HepG2 (cell line): ENCODE results near the gene TMEM187. TPM values are rescaled to one million over a fixed set of nuclear protein-coding genes. Genes with fewer than 3 reads are reported as not detected.

ENCODE experiments used
- AHR ChIP-seq: IDR thresholded peaks from 2 replicates; pipeline ENCODE4 v1.6.1; 2018; ENCODE audit warnings: missing genetic modification reagents, missing compliant biosample characterization
- ATF1 ChIP-seq: IDR thresholded peaks from 2 replicates; pipeline ENCODE4 v1.6.1; 2016; ENCODE audit warnings: mild to moderate bottlenecking, control low read depth
- ATF7-NPFF ChIP-seq: sonication (generic); formaldehyde crosslinking; IDR thresholded peaks from 2 replicates; pipeline ENCODE4 v1.8.1; 2023; ENCODE audit warnings: mild to moderate bottlenecking, low read depth, missing genetic modification reagents, moderate library complexity
- CENPT ChIP-seq: sonication (generic); formaldehyde crosslinking; IDR thresholded peaks from 2 replicates; pipeline ENCODE4 v1.8.0; 2022; ENCODE audit warnings: low read depth, mild to moderate bottlenecking, moderate library complexity, missing genetic modification reagents
- ETV5 ChIP-seq: IDR thresholded peaks from 2 replicates; pipeline ENCODE4 v1.6.1; 2018; ENCODE audit warnings: missing biosample characterization, missing genetic modification reagents, inconsistent platforms, borderline replicate concordance
- FOXK1 ChIP-seq: sonication (generic); formaldehyde crosslinking; IDR thresholded peaks from 2 replicates; pipeline ENCODE4 v1.4.0; 2020; ENCODE audit warnings: low read depth, missing genetic modification reagents, borderline replicate concordance
- JUND ChIP-seq: sonication (generic); formaldehyde crosslinking; IDR thresholded peaks from 2 replicates; pipeline ENCODE4 v1.8.0; 2022; ENCODE audit warnings: mild to moderate bottlenecking, missing genetic modification reagents
- MXD4 ChIP-seq: IDR thresholded peaks from 2 replicates; pipeline ENCODE4 v1.6.1; 2016; ENCODE audit warnings: mild to moderate bottlenecking, missing biosample characterization, missing genetic modification reagents
- NFIC ChIP-seq: IDR thresholded peaks from 2 replicates; pipeline ENCODE4 v1.6.1; 2012; ENCODE audit warnings: mild to moderate bottlenecking, low read length, inconsistent platforms
- NPAS2 ChIP-seq: sonication (generic); formaldehyde crosslinking; IDR thresholded peaks from 2 replicates; pipeline ENCODE4 v1.8.0; 2022; ENCODE audit warnings: mild to moderate bottlenecking, missing genetic modification reagents, borderline replicate concordance
- ONECUT2 ChIP-seq: sonication (generic); formaldehyde crosslinking; IDR thresholded peaks from 2 replicates; pipeline ENCODE4 v1.4.0; 2020; ENCODE audit warnings: missing genetic modification reagents
- PLRG1 ChIP-seq: fragments of 450-650 bp; conservative IDR thresholded peaks from 2 replicates; pipeline ENCODE4 v1.6.1; 2016
- REXO4 ChIP-seq: sonication (generic); formaldehyde crosslinking; IDR thresholded peaks from 2 replicates; pipeline ENCODE4 v1.8.0; 2022; ENCODE audit warnings: missing genetic modification reagents, mild to moderate bottlenecking, borderline replicate concordance
- SAFB2 ChIP-seq: sonication (generic); formaldehyde crosslinking; IDR thresholded peaks from 2 replicates; pipeline ENCODE4 v1.5.1; 2020; ENCODE audit warnings: missing genetic modification reagents, low read depth, mild to moderate bottlenecking, borderline replicate concordance
- SOX6 ChIP-seq, 2 experiments: fragments of 450-650 bp in 1 of 2; sonication (generic) in 1 of 2; formaldehyde crosslinking in 1 of 2; IDR thresholded peaks; 2 replicates each; pipeline versions ENCODE4 v1.4.0 to v1.6.1; 2017 to 2020; ENCODE audit warnings: antibody characterized with exemption in 1 of 2, mild to moderate bottlenecking in 1 of 2, missing genetic modification reagents in 1 of 2
- XBP1 ChIP-seq: sonication (generic); formaldehyde crosslinking; IDR thresholded peaks from 2 replicates; pipeline ENCODE4 v1.5.0; 2020; ENCODE audit warnings: missing genetic modification reagents
- ZNF180 ChIP-seq: sonication (generic); formaldehyde crosslinking; IDR thresholded peaks from 2 replicates; pipeline ENCODE4 v1.4.0; 2020; ENCODE audit warnings: low read depth, missing genetic modification reagents, borderline replicate concordance
- ZNF24 ChIP-seq: fragments of 450-650 bp; IDR thresholded peaks from 2 replicates; pipeline ENCODE4 v1.6.1; 2017; ENCODE audit warnings: antibody characterized with exemption, mild to moderate bottlenecking
- ZNF530 ChIP-seq: sonication (generic); formaldehyde crosslinking; IDR thresholded peaks from 2 replicates; pipeline ENCODE4 v1.5.0; 2020; ENCODE audit warnings: low read depth, mild to moderate bottlenecking, missing genetic modification reagents
- ZNF652 ChIP-seq: IDR thresholded peaks from 2 replicates; pipeline ENCODE4 v1.6.1; 2016; ENCODE audit warnings: low read depth, borderline replicate concordance
- ZNF660 ChIP-seq: sonication (generic); formaldehyde crosslinking; IDR thresholded peaks from 2 replicates; pipeline ENCODE4 v1.5.1; 2020; ENCODE audit warnings: mild to moderate bottlenecking, low read depth, missing genetic modification reagents, borderline replicate concordance
- polyA plus RNA-seq, 8 experiments: library from polyadenylated mRNA; depleted of rRNA in 3 of 8; stranded (reverse) in 7 of 8; unstranded in 1 of 8; fragments of >200 nt; fragmentation: Illumina TruSeq in 4 of 8; extraction: Trizol in 4 of 8; gene quantifications; 2 replicates each; pipeline versions ENCODE4 v1.2.1 to v1.2.3, GENCODE V29; 2011 to 2016; ENCODE audit warnings: low read depth in 4 of 8, missing spikeins in 1 of 8, mixed read lengths in 1 of 8; ENCODE audit not compliant: insufficient read depth in 1 of 8
- total RNA-seq, 5 experiments: library from RNA; depleted of rRNA; stranded (reverse); fragments of >200 nt; fragmentation: Illumina TruSeq; extraction: Trizol; gene quantifications; 2 replicates each; pipeline ENCODE4 v1.2.3, GENCODE V29; 2016; ENCODE audit warnings: low read depth in 1 of 5
- TF ChIP-seq, protein P1 (sequence below): IDR thresholded peaks from 2 replicates; pipeline ENCODE4 v1.6.1; 2016; ENCODE audit warnings: missing genetic modification reagents, missing compliant biosample characterization
- TF ChIP-seq, protein P2 (sequence below): sonication (generic); formaldehyde crosslinking; conservative IDR thresholded peaks from 2 replicates; pipeline ENCODE4 v1.4.0; 2020; ENCODE audit warnings: missing genetic modification reagents
- TF ChIP-seq, protein P3 (sequence below): sonication (generic); formaldehyde crosslinking; IDR thresholded peaks from 2 replicates; pipeline ENCODE4 v1.4.0; 2020; ENCODE audit warnings: missing genetic modification reagents
- TF ChIP-seq, protein P4 (sequence below): sonication (generic); formaldehyde crosslinking; IDR thresholded peaks from 2 replicates; pipeline ENCODE4 v1.8.1; 2022; ENCODE audit warnings: low read depth, mild to moderate bottlenecking, missing genetic modification reagents

Gene TMEM187
- total and polyA plus RNA-seq, 2 of the 13 experiments (the other 11 are each of a cell fraction or from before 2014, with no cell fraction given), result 2.2 to 6.2 TPM

DNA sequence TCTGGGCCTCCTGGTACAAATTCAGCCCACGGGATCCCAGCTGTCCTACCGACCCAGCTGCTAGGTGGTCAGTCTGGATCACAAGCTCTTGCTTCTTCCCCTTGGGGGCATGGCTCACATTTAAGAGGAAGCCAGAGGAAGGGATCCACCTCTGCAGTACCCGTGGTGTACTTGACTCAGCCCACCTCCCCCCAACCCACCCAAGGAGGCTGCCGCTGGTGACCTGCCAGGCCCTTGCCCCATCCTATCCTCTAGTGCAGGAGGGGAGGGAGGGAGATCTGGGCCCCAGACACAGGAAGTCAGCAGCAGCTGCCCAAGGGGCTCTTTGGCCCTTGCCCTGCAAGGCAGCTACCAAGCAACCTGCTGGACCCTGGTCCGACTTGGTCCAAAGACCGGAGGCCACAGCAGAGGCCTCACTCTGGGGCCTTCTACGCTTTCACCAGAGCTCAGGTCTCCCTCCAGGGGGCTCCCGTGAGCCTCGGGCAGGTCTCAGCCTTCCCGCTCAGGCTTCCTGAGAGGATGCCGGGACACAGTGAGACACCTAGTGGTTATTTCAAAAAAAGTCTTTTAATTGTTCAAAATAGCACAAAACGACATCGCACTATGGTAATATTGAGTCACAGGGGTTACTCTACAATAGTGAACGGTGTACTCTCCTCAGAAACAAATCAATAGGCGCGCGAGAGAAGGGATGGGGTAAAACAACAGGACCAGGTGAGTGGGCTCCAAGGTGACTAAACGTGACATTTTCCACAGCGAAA lies 25.4 kb upstream of the TMEM187 start (continued):
- TF ChIP-seq ONECUT2 (CRISPR knock-in tag) (no peak), MXD4 (CRISPR knock-in tag) (no peak), SAFB2 (CRISPR knock-in tag) (no peak), ZNF660 (CRISPR knock-in tag) (no peak), ATF7-NPFF (no peak), NPAS2 (CRISPR knock-in tag) (no peak), FOXK1 (no peak), PLRG1 (no peak), ATF1 (CRISPR knock-in tag) (no peak), ZNF530 (CRISPR knock-in tag) (no peak), ZNF24 (no peak), SOX6 (IDR thresholded peaks at IDR 0.05) (no peak), SOX6 (CRISPR knock-in tag; IDR thresholded peaks at IDR 0.05) (peak; percentile 34; the same call in 1 of the 2 replicates), ZNF652 (CRISPR knock-in tag) (no peak), ETV5 (CRISPR knock-in tag) (peak; percentile 67), CENPT (CRISPR knock-in tag) (no peak), REXO4 (no peak), ZNF180 (CRISPR knock-in tag) (no peak), AHR (no peak), XBP1 (CRISPR knock-in tag) (no peak), JUND (no peak), NFIC (no peak)
- TF ChIP-seq, protein P1, sequence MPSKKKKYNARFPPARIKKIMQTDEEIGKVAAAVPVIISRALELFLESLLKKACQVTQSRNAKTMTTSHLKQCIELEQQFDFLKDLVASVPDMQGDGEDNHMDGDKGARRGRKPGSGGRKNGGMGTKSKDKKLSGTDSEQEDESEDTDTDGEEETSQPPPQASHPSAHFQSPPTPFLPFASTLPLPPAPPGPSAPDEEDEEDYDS, result no peak
- TF ChIP-seq, protein P2, sequence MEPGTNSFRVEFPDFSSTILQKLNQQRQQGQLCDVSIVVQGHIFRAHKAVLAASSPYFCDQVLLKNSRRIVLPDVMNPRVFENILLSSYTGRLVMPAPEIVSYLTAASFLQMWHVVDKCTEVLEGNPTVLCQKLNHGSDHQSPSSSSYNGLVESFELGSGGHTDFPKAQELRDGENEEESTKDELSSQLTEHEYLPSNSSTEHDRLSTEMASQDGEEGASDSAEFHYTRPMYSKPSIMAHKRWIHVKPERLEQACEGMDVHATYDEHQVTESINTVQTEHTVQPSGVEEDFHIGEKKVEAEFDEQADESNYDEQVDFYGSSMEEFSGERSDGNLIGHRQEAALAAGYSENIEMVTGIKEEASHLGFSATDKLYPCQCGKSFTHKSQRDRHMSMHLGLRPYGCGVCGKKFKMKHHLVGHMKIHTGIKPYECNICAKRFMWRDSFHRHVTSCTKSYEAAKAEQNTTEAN (CRISPR knock-in tag), result peak; percentile 62; the same call in 1 of the 2 replicates
- TF ChIP-seq, protein P3, sequence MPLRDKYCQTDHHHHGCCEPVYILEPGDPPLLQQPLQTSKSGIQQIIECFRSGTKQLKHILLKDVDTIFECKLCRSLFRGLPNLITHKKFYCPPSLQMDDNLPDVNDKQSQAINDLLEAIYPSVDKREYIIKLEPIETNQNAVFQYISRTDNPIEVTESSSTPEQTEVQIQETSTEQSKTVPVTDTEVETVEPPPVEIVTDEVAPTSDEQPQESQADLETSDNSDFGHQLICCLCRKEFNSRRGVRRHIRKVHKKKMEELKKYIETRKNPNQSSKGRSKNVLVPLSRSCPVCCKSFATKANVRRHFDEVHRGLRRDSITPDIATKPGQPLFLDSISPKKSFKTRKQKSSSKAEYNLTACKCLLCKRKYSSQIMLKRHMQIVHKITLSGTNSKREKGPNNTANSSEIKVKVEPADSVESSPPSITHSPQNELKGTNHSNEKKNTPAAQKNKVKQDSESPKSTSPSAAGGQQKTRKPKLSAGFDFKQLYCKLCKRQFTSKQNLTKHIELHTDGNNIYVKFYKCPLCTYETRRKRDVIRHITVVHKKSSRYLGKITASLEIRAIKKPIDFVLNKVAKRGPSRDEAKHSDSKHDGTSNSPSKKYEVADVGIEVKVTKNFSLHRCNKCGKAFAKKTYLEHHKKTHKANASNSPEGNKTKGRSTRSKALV, result no peak
- TF ChIP-seq, protein P4, sequence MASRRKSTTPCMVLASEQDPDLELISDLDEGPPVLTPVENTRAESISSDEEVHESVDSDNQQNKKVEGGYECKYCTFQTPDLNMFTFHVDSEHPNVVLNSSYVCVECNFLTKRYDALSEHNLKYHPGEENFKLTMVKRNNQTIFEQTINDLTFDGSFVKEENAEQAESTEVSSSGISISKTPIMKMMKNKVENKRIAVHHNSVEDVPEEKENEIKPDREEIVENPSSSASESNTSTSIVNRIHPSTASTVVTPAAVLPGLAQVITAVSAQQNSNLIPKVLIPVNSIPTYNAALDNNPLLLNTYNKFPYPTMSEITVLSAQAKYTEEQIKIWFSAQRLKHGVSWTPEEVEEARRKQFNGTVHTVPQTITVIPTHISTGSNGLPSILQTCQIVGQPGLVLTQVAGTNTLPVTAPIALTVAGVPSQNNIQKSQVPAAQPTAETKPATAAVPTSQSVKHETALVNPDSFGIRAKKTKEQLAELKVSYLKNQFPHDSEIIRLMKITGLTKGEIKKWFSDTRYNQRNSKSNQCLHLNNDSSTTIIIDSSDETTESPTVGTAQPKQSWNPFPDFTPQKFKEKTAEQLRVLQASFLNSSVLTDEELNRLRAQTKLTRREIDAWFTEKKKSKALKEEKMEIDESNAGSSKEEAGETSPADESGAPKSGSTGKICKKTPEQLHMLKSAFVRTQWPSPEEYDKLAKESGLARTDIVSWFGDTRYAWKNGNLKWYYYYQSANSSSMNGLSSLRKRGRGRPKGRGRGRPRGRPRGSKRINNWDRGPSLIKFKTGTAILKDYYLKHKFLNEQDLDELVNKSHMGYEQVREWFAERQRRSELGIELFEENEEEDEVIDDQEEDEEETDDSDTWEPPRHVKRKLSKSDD (CRISPR knock-in tag), result no peak
